ENCODE measurements around the gene TOMM7.

TOMM7 gene

DNA sequence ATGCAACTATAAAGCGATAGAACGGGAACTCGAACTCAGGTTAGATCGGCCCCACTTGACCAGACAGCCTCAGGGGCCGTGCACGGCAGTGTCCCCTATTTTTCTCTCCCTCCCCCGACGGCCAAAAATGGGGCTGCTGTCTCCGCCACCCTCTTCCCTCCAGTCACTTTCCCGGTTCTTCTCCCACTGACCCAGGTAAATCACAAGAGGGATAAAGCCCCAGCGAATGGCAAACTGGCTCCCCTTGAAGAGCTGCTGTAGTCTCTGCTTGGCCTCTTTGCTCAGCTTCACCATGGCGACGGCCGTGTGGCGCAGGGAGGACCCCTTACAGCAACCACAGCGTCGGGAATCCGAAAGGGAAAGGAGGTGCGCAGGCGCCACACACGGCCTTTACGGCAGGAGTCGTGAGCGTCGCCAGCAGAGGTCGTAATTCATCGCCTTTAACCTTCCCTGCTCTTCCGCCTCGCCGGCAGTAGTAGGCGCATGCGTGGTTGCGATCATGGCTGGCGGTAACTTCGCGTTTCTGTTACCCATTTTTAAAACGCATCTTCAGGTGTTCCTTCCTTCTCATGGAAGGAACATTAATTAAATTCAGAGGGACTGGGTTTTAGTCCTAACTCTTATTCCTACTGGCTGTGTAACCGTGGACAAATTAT lies at the start of gene TOMM7:
TSS of gene TOMM7 (minus strand) at position 364 of the 656 bp plus-strand sequence. CDS start at position 294, 70 bp downstream.
- DNase-seq = peak; percentile 75 to 90 (median 88)

GRCh38 chr7:22872096-22872807 lies 49.6 kb upstream of the TOMM7 start:
- DNase-seq = no peak

GRCh38 chr7:22871661-22872060 lies 49.0 kb upstream of the TOMM7 start:
- DNase-seq = no peak

GRCh38 chr7:22868509-22868908 lies 45.9 kb upstream of the TOMM7 start:
- DNase-seq = no peak

DNA sequence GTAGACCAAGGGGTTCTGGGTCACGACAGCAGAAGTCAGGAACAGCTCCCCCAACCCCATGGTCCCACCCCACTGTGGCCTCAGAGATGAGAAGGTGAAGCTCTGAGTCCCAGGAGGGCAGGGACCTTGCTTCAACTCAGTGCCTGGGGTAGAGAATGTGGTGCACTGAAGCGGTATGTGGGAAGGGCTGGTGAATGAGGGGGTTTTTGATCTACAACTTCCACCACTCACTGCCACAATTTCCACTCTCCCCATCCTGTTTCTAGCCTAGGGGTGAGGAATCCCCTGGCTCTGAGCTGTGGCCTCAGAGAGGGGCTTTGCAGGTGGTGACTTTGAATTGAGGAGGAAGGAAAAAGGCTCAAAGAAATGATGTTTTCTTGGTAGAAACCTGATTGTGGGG lies 44.9 kb upstream of the TOMM7 start:
- no peak for DNase-seq

GRCh38 chr7:22867003-22867402 lies 44.4 kb upstream of the TOMM7 start:
- no peak for DNase-seq

- no peak for DNase-seq
These were observed 42.9 kb upstream of the TOMM7 start for GRCh38 chr7:22865602-22865960.

- DNase-seq = no peak
These were observed 42.4 kb upstream of the TOMM7 start for GRCh38 chr7:22864855-22865601.

DNA sequence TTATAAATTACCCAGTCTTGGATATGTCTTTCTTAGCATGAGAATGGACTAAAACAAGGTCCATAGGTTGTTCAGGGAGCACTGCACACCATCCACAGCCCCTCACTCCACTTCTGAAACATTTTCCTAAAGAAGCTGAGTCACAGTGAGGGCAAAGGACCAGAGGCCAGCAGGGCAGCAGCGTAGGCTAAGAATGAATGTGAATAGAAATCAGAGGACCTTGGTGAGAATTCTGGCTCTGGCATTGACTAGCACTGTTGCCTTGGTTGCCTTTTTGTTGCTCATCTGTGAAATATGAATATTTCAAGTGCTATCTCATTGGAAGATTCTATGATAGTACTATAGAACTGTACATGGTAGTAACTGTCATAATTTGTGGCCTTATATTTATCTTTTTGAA lies 41.7 kb upstream of the TOMM7 start:
- DNase-seq = no peak

GRCh38 chr7:22863156-22863899 lies 40.7 kb upstream of the TOMM7 start:
- DNase-seq = no peak

DNA sequence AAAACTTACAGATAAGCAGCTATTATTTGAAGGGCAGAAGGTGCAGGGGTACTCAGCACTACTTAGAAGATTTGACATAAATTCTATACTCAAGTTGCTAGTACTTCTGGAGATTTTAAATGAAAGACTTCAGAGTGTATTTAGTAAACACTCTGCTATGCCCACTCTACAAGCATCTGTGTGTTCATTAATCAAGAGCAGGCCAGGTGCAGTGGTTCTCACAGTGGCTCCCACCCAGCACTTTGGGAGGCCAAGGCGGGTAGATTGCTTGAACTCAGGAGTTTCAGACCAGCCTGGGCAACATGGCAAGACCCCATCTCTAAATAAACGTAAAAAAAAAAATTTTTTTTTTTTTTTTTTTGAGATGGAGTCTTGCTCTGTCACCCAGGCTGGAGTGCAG lies 38.9 kb upstream of the TOMM7 start:
- DNase-seq = no peak

GRCh38 chr7:22860784-22861482 lies 38.3 kb upstream of the TOMM7 start:
- peak in 1 of 6 experiments; percentile 13 for DNase-seq

- DNase-seq = no peak
These were observed 37.7 kb upstream of the TOMM7 start for GRCh38 chr7:22860337-22860736.

DNA sequence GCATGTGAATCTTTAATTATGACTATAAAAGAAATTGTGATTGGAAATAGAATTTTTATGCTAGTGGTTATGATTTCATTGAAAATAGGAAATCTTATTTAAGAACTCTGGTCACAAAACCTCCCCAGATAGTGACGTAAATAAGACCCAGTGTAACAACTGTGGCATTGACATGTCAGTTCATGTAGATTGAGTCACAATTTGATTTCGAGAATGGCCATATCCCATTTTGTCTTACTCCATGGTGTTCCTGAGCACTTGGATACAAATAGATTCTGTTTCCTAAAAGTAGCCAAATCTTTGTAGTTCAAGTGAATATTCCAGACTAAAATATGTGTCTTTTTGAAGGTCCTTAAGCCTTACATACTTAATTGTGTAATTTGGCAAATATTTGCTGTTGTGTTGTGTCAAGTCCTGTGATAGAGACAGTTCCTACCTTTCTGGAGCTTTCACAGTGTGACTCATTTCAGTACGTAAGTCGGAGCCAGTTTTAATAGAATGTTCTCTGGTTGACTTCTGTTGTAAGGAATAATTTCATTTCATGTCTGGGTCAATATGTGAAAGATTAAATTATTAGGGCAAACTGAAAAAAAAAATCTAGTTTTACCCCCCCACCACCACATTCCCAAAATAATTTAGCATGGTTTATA lies 37.1 kb upstream of the TOMM7 start:
- DNase-seq = no peak

- DNase-seq = no peak
These were observed 36.3 kb upstream of the TOMM7 start for GRCh38 chr7:22858640-22859561.

DNA sequence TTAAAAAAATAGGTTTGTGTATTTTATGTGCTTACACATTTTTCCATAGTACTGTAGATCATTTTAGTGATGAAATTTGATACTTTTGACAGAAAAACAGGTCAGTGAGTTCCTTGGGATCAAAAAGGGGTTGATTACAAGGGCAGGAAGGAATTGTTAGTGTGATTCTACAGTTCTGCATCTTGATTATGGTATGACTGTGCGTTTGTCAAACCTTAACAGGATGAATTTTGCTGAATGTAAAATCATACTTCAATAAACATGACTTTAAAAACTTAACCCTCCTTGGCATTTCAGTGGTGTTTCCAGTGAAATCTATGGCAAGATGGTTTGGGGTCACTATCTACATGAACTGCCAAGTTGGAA lies 35.6 kb upstream of the TOMM7 start:
- DNase-seq = no peak

DNA sequence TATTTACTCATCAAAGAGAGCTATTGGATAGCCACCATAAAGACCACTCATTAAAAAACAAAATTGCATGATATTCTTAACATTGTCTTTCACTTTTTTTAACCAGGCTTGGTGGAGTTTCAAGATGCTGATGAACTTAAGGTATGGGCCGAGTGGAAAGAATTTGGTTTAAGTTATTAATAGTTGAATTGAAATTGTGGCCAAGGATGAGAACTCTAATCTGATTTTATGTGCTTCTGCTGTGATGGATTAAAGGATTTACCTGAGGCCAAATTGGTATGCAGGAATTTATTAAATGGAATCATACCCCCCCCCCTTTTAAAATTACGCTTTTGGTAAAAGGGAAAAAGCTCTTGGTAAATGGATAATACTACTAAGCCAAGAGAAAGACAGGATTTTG lies 33.8 kb upstream of the TOMM7 start:
- no peak for DNase-seq

GRCh38 chr7:22855049-22855392 lies 32.4 kb upstream of the TOMM7 start:
- peak in 2 of 6 experiments; percentile 37 to 51 for DNase-seq

DNA sequence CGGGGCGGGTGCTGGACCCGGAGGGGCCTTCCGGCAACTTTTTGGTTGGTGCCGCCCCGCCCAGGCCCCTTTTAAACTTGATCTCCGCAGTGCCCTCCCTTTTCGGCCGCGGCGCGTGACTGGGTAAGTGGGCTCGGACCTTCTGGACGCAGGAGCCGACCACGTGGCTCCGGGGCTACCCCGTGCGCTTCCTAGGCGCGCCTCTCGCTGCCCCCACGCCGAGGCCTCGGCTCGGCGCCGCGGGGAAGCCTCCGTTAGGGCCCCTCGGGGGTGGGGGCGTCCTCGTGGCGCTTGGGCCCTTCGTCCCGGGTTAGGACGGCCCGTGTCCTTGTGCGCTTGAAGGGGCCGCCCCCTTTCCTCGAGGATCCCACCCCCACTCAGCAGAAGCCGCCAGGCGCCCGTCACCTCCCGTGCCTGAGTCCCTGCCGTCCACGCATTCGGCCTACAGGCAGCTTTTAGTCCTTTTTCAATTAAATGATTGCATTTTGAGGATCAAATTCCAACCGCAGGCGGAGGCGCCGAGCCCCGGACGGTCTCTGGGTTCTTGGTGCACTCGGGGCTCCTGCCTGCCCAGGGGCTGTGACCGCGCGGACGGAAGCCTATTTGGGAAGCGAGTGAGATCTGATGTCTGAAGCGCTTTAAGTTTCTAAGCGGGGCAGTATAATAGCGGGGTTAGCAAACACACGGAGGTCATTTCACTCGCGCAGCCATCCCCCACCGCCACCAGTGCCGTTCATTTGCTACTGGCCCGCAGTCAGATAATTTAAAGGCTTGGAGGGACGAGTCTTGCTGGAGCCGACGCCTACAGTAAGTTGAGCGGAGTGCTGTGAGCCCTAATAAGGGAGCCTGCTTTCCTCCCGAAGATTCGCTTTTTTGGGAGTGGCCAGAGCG lies 31.8 kb upstream of the TOMM7 start:
- peak; percentile 31 to 76 (median 64) for DNase-seq

DNA sequence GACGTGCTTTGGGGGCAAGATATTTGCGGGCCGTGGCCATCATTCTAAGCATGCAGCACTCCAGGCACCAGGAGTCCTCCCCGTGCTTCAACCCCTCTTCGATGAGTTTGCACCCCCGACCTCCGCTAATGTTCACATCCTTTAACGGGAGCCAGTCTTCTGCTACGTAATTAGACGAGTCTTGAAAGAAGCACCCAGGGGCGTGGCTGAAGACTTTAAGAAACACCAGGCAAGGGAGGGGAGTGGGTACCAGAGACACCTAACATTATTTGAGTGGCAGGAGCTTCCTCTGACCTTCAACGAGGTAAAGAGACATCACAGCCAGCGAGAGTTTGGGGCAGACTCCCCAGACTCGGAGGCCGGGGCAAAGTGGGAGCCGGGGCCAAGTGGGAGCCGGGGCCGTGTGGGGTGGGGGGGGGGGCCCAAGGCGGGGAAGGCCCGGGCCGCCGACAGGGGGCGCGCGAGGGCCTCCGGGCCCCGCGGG lies 31.1 kb upstream of the TOMM7 start:
- peak in 5 of 6 experiments; percentile 47 to 89 (median 72) for DNase-seq

Data from stimulated activated naive CD4-positive, alpha-beta T cell (primary cell).